Transverse colon (tissue), 4 donors: ENCODE results near the gene DNAJB8. TPM values are rescaled to one million over a fixed set of nuclear protein-coding genes. Genes with fewer than 3 reads are reported as not detected.

Experiments used
- DNase-seq: peaks from one replicate; pipeline ENCODE4 v3.0.0-alpha.2; 2019
- H3K27ac ChIP-seq, 4 donors: fragments of 200-600 bp; sonication (generic); 2 replicates each; pipeline ENCODE4 v1.5.1; 2016 to 2018; ENCODE audit warnings: inconsistent platforms in 4 of 4
- H3K27me3 ChIP-seq: fragments of 200-600 bp; sonication (generic); 2 replicates; pipeline ENCODE4 v1.5.1; 2017; ENCODE audit warnings: inconsistent platforms
- H3K36me3 ChIP-seq, 4 donors: fragments of 200-600 bp; sonication (generic); 2 replicates each; pipeline ENCODE4 v1.5.1; 2017 to 2019; ENCODE audit warnings: inconsistent platforms in 4 of 4
- H3K4me1 ChIP-seq, 4 donors: fragments of 200-600 bp; sonication (generic); 2 replicates each; pipeline ENCODE4 v1.5.1; 2017 to 2020; ENCODE audit warnings: inconsistent platforms in 4 of 4
- H3K4me3 ChIP-seq, 4 donors: fragments of 200-600 bp; sonication (generic); 1 replicate in 1 of 4; 2 replicates in 3 of 4; pipeline versions ENCODE4 v1.5.1 to v1.6.1; 2017 to 2019; ENCODE audit warnings: inconsistent platforms in 4 of 4
- H3K9me3 ChIP-seq, 2 donors: fragments of 200-600 bp; sonication (generic); 2 replicates each; pipeline ENCODE4 v1.5.1; 2017 to 2019; ENCODE audit warnings: inconsistent platforms in 2 of 2
- CTCF ChIP-seq, 5 experiments: fragments of 200-600 bp in 3 of 5; fragments of 450-650 bp in 2 of 5; sonication (generic) in 3 of 5; IDR thresholded peaks; 1 replicate in 2 of 5; 2 replicates in 3 of 5; pipeline ENCODE4 v1.5.1; 2016 to 2017; ENCODE audit warnings: antibody characterized with exemption in 5 of 5, inconsistent platforms in 3 of 5, mild to moderate bottlenecking in 2 of 5, moderate library complexity in 1 of 5
- EP300 ChIP-seq: sonication (generic); formaldehyde crosslinking; IDR thresholded peaks from one replicate; pipeline ENCODE4 v1.6.1; 2017; ENCODE audit warnings: antibody characterized with exemption, low read depth
- POLR2A ChIP-seq: fragments of 450-650 bp; IDR thresholded peaks from one replicate; pipeline ENCODE4 v1.6.1; 2016; ENCODE audit warnings: antibody characterized with exemption, mild to moderate bottlenecking, moderate library complexity
- POLR2AphosphoS5 ChIP-seq, 3 donors: sonication (generic); formaldehyde crosslinking; IDR thresholded peaks; one replicate each; pipeline ENCODE4 v1.6.1; 2016; ENCODE audit warnings: antibody characterized with exemption in 3 of 3
- WGBS, 2 donors: methylation state at CpG; one replicate each; pipeline ENCODE4 v1.1.5; 2018; ENCODE audit warnings: low coverage in 1 of 2; 5-methylcytosine and 5-hydroxymethylcytosine counted together
- in situ Hi-C, 4 donors: fragments of 200-750 bp; cut with MboI; loops; one replicate each; pipeline versions ENCODE4 v1.15.0 to v1.15.1; 2017; ENCODE audit warnings: low sequenced_read_pairs in 3 of 4, low pct_ligation_motif_present in 1 of 4, low pct_unique_long_range_greater_than_20kb in 1 of 4
- intact Hi-C: fragments of 100-400 bp; cut with DNase I; formaldehyde crosslinking; loops from one replicate; pipeline ENCODE4 v1.15.1; 2023; ENCODE audit warnings: low total_unique reads
- total RNA-seq, 4 donors: library from RNA; depleted of rRNA; stranded (reverse); fragments of >200 nt; gene quantifications; one replicate each; pipeline ENCODE4 v1.1.0, GENCODE V29; 2016

Gene DNAJB8
- total RNA-seq, 4 donors from 2014 or later, result not detected

- no peak for DNase-seq
- Histone ChIP-seq H3K9me3 (no peaks in the 10 kb centered on the region), H3K4me3 (peak overlapping the region in 2 of 4 donors; percentile 35 to 56), H3K36me3 (no peaks in the 10 kb centered on the region), H3K27me3 (peaks cover 100% of the 10 kb centered on the region), H3K4me1 (peaks cover 27 to 47% (median 42%) of the 10 kb centered on the region in 4 donors), H3K27ac (no peak overlapping the region)
- 18% methylated on average over 10 of the region's 14 CpGs; no CpG with 5 or more reads in 1 of the 2 donors for WGBS, 2 donors
- no peak for TF ChIP-seq CTCF (IDR thresholded peaks at IDR 0.05)
- in situ Hi-C loops, result loop anchor here in 2 of 4 donors (25.0 kb wide), 2 partner anchors 324 to 399 kb away; partner anchors contain the start of gene EEFSEC (in 1 of the 2)
- intact Hi-C loops, result no loop called here
Observed at GRCh38 chr3:128486205-128486628, 19.5 kb upstream of the DNAJB8 start.

GRCh38 chr3:128485282-128486204, 18.9 kb upstream of the DNAJB8 start:
- peak overlapping the region in 1 of 4 donors; percentile 2 for H3K27ac ChIP-seq
- WGBS, 2 donors, result 34% methylated on average over 21 of the region's 29 CpGs; no CpG with 5 or more reads in 1 of the 2 donors
- intact Hi-C loops, result no loop called here
- TF ChIP-seq POLR2AphosphoS5 (IDR thresholded peaks at IDR 0.05), result no peak
- TF ChIP-seq CTCF (IDR thresholded peaks at IDR 0.05), result no peak
- no peak for TF ChIP-seq POLR2A
- no peak for TF ChIP-seq EP300
- no peaks in the 10 kb centered on the region for H3K9me3 ChIP-seq
- in situ Hi-C loops, result loop anchor here in 2 of 4 donors (25.0 kb wide), 2 partner anchors 323 to 398 kb away; partner anchors contain the start of gene EEFSEC (in 1 of the 2)
- no peaks in the 10 kb centered on the region for H3K36me3 ChIP-seq
- H3K27me3 ChIP-seq, result peaks cover 100% of the 10 kb centered on the region
- H3K4me3 ChIP-seq, result no peak overlapping the region
- H3K4me1 ChIP-seq, result peaks cover 27 to 47% (median 42%) of the 10 kb centered on the region in 4 donors
- DNase-seq, result no peak

- Histone ChIP-seq H3K27me3 (peaks cover 100% of the 10 kb centered on the region), H3K27ac (peak overlapping the region in 3 of 4 donors; percentile 10 to 48 (median 13)), H3K4me3 (no peak overlapping the region), H3K36me3 (no peaks in the 10 kb centered on the region), H3K4me1 (peaks cover 24 to 38% (median 35%) of the 10 kb centered on the region in 4 donors), H3K9me3 (no peaks in the 10 kb centered on the region)
- in situ Hi-C loops (loop anchor here in 2 of 4 donors (25.0 kb wide), 2 partner anchors 322 to 397 kb away; partner anchors contain the start of gene EEFSEC (in 1 of the 2)), intact Hi-C loops (no loop called here)
- no peak for DNase-seq
- 22 to 23% methylated on average over 7 to 16 of the region's 16 CpGs for WGBS, 2 donors
- TF ChIP-seq POLR2A (no peak), EP300 (no peak)
Observed at GRCh38 chr3:128484404-128485281, 18.0 kb upstream of the DNAJB8 start.

- TF ChIP-seq CTCF (IDR thresholded peaks at IDR 0.05) (no peak), POLR2AphosphoS5 (IDR thresholded peaks at IDR 0.05) (peak in 1 of 3 donors; percentile 66)
- H3K27me3 ChIP-seq, result peaks cover 100% of the 10 kb centered on the region
- H3K36me3 ChIP-seq, result no peaks in the 10 kb centered on the region
- intact Hi-C loops (no loop called here), in situ Hi-C loops (loop anchor here in 2 of 4 donors (25.0 kb wide), 2 partner anchors 322 to 397 kb away; partner anchors contain the start of gene EEFSEC (in 1 of the 2))
- peaks cover 16 to 30% (median 27%) of the 10 kb centered on the region in 4 donors for H3K4me1 ChIP-seq
- no peak overlapping the region for H3K4me3 ChIP-seq
- DNase-seq, result no peak
- 13% methylated on average over 26 of the region's 26 CpGs; no CpG with 5 or more reads in 1 of the 2 donors for WGBS, 2 donors
- H3K27ac ChIP-seq, result peak overlapping the region in 3 of 4 donors; percentile 10 to 48 (median 13)
- no peaks in the 10 kb centered on the region for H3K9me3 ChIP-seq
Observed at GRCh38 chr3:128483657-128484403, 17.1 kb upstream of the DNAJB8 start.
